ENCODE results near the gene EXPH5.

The EXPH5 gene

GRCh38 chr11:108497317-108498045, 96.1 kb downstream of the EXPH5 start:
- Histone ChIP-seq H3K79me2 (peaks cover 5% of the 10 kb centered on the region), H3K4me2 (ENCODE audit: low read length) (peak overlapping the region; percentile 72), H3K27ac (peak overlapping the region; percentile 94), H3K9me3 (ENCODE audit: control insufficient read depth, low read length) (no peaks in the 10 kb centered on the region), H3K9ac (peak overlapping the region; percentile 80), H3K27me3 (ENCODE audit: control insufficient read depth, insufficient read depth, low read length) (no peaks in the 10 kb centered on the region), H3K4me1 (peaks cover 12% of the 10 kb centered on the region), H2AFZ (peak overlapping the region; percentile 87), H3K4me3 (ENCODE audit: low read depth, low read length) (peak overlapping the region; percentile 68), H3K36me3 (ENCODE audit: control insufficient read depth, insufficient read depth, low read length) (no peaks in the 10 kb centered on the region)
- TF ChIP-seq CTCF (IDR thresholded peaks at IDR 0.05), result no peak

GRCh38 chr11:108496643-108497256, 96.8 kb downstream of the EXPH5 start:
- peaks cover 5% of the 10 kb centered on the region for H3K79me2 ChIP-seq
- H3K27ac ChIP-seq, result peak overlapping the region; percentile 94
- H3K9me3 ChIP-seq (ENCODE audit: control insufficient read depth, low read length), result no peaks in the 10 kb centered on the region
- no peaks in the 10 kb centered on the region for H3K36me3 ChIP-seq (ENCODE audit: control insufficient read depth, insufficient read depth, low read length)
- H3K4me3 ChIP-seq (ENCODE audit: low read depth, low read length), result peak overlapping the region; percentile 68
- H3K4me1 ChIP-seq, result peaks cover 12% of the 10 kb centered on the region
- no peaks in the 10 kb centered on the region for H3K27me3 ChIP-seq (ENCODE audit: control insufficient read depth, insufficient read depth, low read length)
- no peak overlapping the region for H3K9ac ChIP-seq
- peak overlapping the region; percentile 72 for H3K4me2 ChIP-seq (ENCODE audit: low read length)
- H2AFZ ChIP-seq, result peak overlapping the region; percentile 87
- no peak for TF ChIP-seq CTCF (IDR thresholded peaks at IDR 0.05)

- no peak overlapping the region for H2AFZ ChIP-seq
- no peak overlapping the region for H3K27ac ChIP-seq
- H3K27me3 ChIP-seq (ENCODE audit: control insufficient read depth, insufficient read depth, low read length), result no peaks in the 10 kb centered on the region
- no peaks in the 10 kb centered on the region for H3K36me3 ChIP-seq (ENCODE audit: control insufficient read depth, insufficient read depth, low read length)
- no peak overlapping the region for H3K4me2 ChIP-seq (ENCODE audit: low read length)
- no peak overlapping the region for H3K9ac ChIP-seq
- no peak overlapping the region for H3K4me3 ChIP-seq (ENCODE audit: low read depth, low read length)
- no peaks in the 10 kb centered on the region for H3K9me3 ChIP-seq (ENCODE audit: control insufficient read depth, low read length)
- TF ChIP-seq CTCF (IDR thresholded peaks at IDR 0.05), result no peak
- peaks cover 7% of the 10 kb centered on the region for H3K79me2 ChIP-seq
- peaks cover 7% of the 10 kb centered on the region for H3K4me1 ChIP-seq
These were observed 98.2 kb downstream of the EXPH5 start for GRCh38 chr11:108495326-108495725.

- no peak for TF ChIP-seq CTCF (IDR thresholded peaks at IDR 0.05)
- H3K4me2 ChIP-seq (ENCODE audit: low read length), result no peak overlapping the region
These were observed 99.4 kb downstream of the EXPH5 start for GRCh38 chr11:108494182-108494581.

More at GRCh38 chr11:108494182-108494581, 99.4 kb downstream of the EXPH5 start:
- Histone ChIP-seq H3K36me3 (ENCODE audit: control insufficient read depth, insufficient read depth, low read length) (no peaks in the 10 kb centered on the region), H3K9ac (no peak overlapping the region), H3K9me3 (ENCODE audit: control insufficient read depth, low read length) (no peaks in the 10 kb centered on the region), H2AFZ (no peak overlapping the region), H3K79me2 (peaks cover 7% of the 10 kb centered on the region), H3K27me3 (ENCODE audit: control insufficient read depth, insufficient read depth, low read length) (no peaks in the 10 kb centered on the region), H3K4me3 (ENCODE audit: low read depth, low read length) (no peak overlapping the region), H3K4me1 (peaks cover 7% of the 10 kb centered on the region), H3K27ac (no peak overlapping the region)
